HTR-8/SVneo (cell line): Measurements from ENCODE around the gene TTLL12.
"Not testable (repeated sequence)": the region's sequence is repeated elsewhere in the genome, so short reads cannot be mapped to it uniquely, and the experiment has no call there.

ENCODE experiments used
- DNase-seq: peaks from one replicate; pipeline ENCODE4 v3.0.0; 2011; ENCODE audit warnings: low spot score, mixed read lengths; ENCODE audit not compliant: insufficient read length
- FAIRE-seq: peaks from 2 replicates; lab custom pipeline; 2011; peaks lifted over from hg19 to GRCh38; lab: Jason Lieb, UNC

Gene TTLL12

GRCh38 chr22:43159484-43160178 lies 27.3 kb downstream of the TTLL12 start:
- DNase-seq (no peak), FAIRE-seq (no peak)

- no peak for DNase-seq
- no peak for FAIRE-seq
Observed at GRCh38 chr22:43158778-43159483, 28.0 kb downstream of the TTLL12 start.

- FAIRE-seq (no peak), DNase-seq (no peak)
Observed at GRCh38 chr22:43157874-43158546, 28.9 kb downstream of the TTLL12 start.

- DNase-seq = no peak
- no peak for FAIRE-seq
Observed at GRCh38 chr22:43156413-43156812, 30.5 kb downstream of the TTLL12 start.

- no peak for DNase-seq
- FAIRE-seq = no peak
Observed at GRCh38 chr22:43155789-43156188, 31.1 kb downstream of the TTLL12 start.

GRCh38 chr22:43154887-43155536 lies 31.9 kb downstream of the TTLL12 start:
- no peak for DNase-seq
- no peak for FAIRE-seq

- FAIRE-seq = no peak
- no peak for DNase-seq
Observed at GRCh38 chr22:43153899-43154298, 33.0 kb downstream of the TTLL12 start.

GRCh38 chr22:43152357-43153071 lies 34.4 kb downstream of the TTLL12 start:
- FAIRE-seq (no peak), DNase-seq (no peak)

GRCh38 chr22:43152003-43152356 lies 35.0 kb downstream of the TTLL12 start:
- FAIRE-seq (no peak), DNase-seq (no peak)

GRCh38 chr22:43151251-43152002 lies 35.5 kb downstream of the TTLL12 start, which contains the start of gene TSPO:
Gene TSPO, plus strand, starts transcription at chr22:43151559. Its CDS starts 7,680 bp downstream, at chr22:43159239.
- DNase-seq = peak; percentile 72
- peak; percentile 51 for FAIRE-seq

- DNase-seq (no peak), FAIRE-seq (no peak)
Observed at GRCh38 chr22:43150731-43151206, 36.2 kb downstream of the TTLL12 start.

GRCh38 chr22:43148581-43148980 lies 38.4 kb downstream of the TTLL12 start:
- FAIRE-seq = no peak
- no peak for DNase-seq

- DNase-seq (no peak), FAIRE-seq (no peak)
Observed at GRCh38 chr22:43147821-43148220, 39.1 kb downstream of the TTLL12 start.

- DNase-seq, FAIRE-seq: not testable (repeated sequence)
Observed at GRCh38 chr22:43146332-43146731, 40.6 kb downstream of the TTLL12 start.

GRCh38 chr22:43145371-43145770 lies 41.6 kb downstream of the TTLL12 start:
- not testable (repeated sequence) for DNase-seq, FAIRE-seq

- no peak for FAIRE-seq
- no peak for DNase-seq
Observed at GRCh38 chr22:43144949-43145348, 42.0 kb downstream of the TTLL12 start.

GRCh38 chr22:43142880-43143562 lies 43.9 kb downstream of the TTLL12 start, which contains the start of gene MCAT:
Gene MCAT, minus strand, starts transcription at chr22:43143398. Its CDS starts 50 bp downstream, at chr22:43143348.
- DNase-seq = peak; percentile 75
- no peak for FAIRE-seq

- FAIRE-seq (no peak), DNase-seq (no peak)
Observed at GRCh38 chr22:43136801-43137200, 50.1 kb downstream of the TTLL12 start.
